IPS DF 4.7 (cell line): ENCODE data around the gene SLC7A4.
"Not testable (repeated sequence)": the region's sequence is repeated elsewhere in the genome, so short reads cannot be mapped to it uniquely, and the experiment has no call there.

ENCODE experiments used
- DNase-seq: peaks from one replicate; pipeline ENCODE4 v3.0.0-alpha.2; 2013; ENCODE audit warnings: low spot score; ENCODE audit errors: extremely low read depth

SLC7A4 gene

DNA sequence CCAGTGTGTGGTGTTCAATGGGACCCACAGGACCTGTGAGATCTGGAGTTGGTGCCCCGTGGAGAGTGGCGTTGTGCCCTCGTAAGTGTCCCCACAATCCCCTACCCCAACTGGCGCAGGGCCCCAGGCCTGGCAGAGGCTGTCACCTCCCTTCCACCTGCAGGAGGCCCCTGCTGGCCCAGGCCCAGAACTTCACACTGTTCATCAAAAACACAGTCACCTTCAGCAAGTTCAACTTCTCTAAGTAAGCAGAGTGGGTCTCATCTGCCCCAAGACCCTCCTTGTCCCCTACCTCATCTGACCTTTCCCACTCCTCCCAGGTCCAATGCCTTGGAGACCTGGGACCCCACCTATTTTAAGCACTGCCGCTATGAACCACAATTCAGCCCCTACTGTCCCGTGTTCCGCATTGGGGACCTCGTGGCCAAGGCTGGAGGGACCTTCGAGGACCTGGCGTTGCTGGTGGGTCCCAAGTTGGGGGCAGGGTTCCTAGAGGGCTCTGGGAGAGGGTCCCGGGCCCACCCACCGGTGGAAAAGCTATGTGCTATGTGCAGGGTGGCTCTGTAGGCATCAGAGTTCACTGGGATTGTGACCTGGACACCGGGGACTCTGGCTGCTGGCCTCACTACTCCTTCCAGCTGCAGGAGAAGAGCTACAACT, 9.3 kb downstream of the SLC7A4 start:
- DNase-seq: no peak

DNA sequence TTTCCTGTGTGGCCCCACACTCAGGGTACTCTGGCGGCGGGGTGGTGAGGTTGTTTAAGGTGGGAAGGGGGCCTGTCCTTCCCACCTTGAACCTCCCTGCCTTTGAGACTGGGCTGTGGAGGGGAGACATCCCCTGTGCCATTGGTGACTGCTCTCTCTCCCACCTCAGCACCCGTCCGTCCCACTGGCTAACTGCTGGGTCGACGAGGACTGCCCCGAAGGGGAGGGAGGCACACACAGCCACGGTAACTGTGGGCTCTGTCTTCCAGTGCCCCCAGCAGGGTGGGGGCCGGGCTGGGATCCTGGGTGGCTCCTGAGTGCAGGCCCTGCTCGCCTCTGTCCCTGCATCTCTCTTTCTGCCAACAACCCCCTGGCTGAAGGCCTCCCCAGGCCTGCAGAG, 9.9 kb downstream of the SLC7A4 start:
- no peak for DNase-seq

DNA sequence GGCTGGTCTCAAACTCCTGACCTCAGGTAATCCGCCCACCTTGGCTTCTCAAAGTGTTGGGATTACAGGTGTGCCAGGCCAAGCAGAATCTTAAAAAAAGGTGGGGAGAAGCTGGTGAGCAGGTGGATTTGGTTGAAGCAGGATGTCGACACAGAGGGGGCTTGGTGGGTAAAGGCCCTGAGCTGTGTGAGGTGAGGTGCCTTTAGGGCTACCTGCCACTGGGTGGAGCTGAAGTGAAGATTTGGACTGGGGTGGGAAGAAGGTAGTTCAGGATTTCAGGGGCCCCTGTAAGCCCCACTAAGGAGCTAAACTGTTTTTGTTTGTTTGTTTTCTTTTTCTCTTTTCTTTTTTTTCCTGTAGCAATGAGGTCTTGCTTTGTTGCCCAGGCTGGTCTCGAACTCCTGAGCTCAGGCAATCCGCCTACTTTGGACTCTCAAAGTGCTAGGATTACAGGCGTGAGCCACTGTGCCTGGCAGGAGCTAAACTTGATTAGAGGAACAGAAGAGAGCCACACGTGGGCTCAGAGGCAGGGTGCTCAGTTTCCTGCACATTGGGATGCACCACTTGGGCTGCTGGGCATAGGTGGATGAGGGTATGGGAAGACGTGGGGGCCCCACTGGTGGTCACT, 11.4 kb downstream of the SLC7A4 start:
- DNase-seq: no peak

DNA sequence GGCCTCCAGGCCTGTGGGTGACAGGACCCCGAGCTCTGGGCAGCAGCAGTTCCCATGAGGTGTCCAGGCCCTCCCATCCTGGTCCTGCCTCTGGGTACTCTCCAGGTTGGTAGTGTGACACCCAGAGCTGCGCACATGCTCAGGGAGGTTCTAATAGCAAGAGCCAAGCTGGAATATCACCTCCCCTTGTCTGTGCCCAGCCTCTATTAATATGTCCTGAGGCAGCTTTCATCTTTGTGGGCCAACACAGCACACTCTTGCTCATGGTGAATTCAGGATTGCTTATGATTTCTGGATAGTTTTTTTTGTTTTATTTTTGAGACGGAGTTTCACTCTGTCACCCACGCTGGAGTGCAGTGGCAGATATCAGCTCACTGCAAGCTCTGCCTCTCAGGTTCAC, 14.0 kb downstream of the SLC7A4 start:
- DNase-seq: no peak

DNA sequence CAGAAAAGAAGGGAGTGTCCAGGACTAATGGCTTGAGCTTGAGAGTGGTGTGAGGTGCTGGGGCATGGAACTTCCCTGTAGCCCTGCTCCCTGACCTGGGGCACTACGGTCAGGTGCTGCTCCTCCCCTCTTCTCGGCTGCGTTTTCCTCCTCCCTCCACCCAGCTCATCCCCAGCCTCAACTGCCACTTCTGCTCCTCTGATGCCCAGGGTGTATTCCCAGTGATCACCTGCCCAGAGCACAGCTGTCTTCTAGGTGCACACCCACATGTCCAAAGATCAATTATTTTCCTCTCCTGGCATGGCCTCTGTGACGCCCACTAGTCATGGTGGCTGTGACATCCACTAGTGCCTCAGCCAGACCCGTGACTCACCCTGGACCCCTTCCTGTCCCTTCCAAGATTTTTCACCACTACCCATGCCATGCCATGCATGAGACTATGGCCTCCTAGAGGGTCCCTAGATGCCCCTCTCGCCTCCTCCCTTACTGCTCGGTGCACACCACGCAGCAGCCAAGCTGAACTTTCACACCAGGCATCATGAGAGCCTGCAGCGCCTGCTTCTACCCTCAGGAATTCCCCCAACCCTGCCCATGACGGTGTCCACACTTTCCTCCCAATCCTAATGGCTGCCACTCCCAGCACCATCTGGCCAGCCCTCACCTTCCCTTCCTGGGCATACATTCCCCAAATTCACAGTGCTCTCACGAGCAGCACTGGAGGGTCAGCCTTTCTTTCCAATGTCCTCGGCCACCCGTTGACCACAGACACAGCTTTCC, 15.5 kb downstream of the SLC7A4 start:
- DNase-seq: no peak

DNA sequence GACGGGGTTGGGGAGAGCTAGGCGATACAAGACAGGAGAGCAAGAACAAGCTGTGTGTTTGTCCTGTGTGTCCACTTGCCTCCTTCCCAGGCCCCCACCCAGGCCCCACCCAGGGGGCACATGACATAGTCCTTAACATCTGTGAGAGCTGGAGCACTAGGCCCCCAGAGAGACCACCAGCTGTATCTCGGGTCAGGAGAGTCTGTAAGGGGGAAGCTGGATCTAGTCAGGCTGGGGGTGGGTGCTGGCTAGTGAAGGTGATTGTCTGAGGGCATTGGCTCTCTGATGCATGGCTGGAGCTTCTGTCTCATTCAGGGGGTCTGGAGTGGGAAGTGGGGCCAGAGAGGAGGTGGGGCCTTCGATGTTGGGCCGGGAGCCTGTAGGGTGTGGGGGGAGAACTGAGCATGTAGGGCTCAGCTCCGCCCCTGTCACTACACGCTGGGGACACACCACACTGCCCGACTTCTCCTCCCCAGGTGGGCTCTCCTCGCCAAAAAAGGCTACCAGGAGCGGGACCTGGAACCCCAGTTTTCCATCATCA, 16.8 kb downstream of the SLC7A4 start:
- no peak for DNase-seq

DNA sequence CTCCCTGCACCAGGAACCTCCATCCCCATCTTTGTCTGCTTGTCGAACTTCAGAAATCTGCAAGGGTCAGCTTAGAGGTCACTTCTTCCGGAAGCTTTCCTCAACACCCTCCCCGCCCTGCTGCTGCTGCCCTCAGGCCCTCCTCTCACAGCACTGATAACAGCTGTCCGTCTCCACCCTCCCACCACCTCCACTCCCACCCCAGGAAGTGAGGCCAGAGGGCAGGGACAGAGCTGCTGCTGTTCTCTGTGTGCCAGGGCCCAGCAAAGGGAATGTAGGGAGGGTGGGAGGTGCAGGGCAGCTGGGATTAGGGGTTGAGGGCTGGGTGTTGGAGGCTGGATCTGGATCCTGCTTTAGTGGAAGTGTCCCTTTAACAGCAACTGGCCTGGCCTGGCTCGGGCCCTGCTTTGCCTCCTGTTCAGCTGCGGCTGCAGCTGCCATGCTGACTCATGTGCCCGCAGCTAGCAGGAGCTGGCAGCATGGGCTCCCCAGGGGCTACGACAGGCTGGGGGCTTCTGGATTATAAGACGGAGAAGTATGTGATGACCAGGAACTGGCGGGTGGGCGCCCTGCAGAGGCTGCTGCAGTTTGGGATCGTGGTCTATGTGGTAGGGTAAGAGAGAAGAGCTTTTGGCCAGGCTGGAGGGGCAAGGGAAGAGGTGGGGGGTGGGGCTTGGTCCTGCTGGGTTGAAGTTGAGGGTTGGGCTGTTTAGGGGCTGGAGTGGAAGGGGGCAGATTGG, 17.5 kb downstream of the SLC7A4 start, which contains the start of gene P2RX6:
P2RX6 (plus strand) TSS at position 440 of the 740 bp plus-strand sequence; CDS start at position 450, 10 bp downstream.
- no peak for DNase-seq

DNA sequence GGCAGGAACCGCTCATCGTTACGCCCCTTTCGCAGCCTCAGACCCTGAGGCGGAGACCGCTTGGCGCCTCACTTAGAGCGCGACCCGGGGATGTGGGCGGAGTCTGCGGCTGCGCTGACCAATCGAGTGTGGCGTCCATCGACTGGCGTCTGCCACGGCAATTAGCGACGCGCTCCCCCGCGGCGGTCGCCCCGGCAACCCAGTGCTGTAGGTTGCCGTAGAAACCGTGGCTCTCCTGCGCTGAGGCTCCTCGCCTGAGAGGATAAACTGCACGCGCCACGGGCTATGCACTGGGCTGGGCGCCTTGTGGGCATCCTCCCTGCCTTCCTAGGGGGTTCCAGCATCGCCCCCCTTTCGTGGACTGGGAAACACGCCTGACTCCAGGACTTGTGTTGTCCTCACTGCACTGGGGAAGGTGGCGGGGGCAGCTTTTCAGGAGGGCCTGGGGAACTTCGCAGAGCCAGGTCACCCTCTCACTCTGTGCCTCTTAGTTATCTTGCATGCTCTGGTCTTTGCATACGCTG, 18.1 kb downstream of the SLC7A4 start:
- no peak for DNase-seq

DNA sequence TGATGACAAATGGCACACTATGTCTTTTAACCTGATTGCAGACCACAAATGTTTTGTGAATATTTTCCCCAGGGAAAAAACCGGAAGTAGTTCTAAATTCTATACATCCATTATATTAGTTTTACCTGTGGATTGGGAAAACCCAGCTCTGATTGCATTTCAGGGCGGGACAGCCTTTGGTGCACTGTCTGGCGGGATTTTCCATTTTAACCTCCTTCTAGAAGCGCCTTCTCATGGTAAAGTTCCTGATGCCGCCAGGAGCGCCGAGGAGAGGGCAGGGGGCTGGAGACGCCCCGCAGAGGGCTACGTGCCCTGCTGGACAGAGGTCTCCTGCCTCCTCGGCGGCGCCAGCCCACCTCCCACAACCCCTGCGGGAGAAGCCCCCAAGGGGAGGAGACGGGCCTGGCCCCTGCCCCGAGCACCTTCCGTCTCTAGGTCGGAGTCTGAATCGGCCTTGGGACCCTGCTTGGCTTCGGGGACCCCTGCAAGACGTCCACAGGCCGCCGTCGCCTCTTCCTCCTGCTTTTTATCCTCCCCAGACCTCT, 18.6 kb downstream of the SLC7A4 start:
- DNase-seq: no peak

DNA sequence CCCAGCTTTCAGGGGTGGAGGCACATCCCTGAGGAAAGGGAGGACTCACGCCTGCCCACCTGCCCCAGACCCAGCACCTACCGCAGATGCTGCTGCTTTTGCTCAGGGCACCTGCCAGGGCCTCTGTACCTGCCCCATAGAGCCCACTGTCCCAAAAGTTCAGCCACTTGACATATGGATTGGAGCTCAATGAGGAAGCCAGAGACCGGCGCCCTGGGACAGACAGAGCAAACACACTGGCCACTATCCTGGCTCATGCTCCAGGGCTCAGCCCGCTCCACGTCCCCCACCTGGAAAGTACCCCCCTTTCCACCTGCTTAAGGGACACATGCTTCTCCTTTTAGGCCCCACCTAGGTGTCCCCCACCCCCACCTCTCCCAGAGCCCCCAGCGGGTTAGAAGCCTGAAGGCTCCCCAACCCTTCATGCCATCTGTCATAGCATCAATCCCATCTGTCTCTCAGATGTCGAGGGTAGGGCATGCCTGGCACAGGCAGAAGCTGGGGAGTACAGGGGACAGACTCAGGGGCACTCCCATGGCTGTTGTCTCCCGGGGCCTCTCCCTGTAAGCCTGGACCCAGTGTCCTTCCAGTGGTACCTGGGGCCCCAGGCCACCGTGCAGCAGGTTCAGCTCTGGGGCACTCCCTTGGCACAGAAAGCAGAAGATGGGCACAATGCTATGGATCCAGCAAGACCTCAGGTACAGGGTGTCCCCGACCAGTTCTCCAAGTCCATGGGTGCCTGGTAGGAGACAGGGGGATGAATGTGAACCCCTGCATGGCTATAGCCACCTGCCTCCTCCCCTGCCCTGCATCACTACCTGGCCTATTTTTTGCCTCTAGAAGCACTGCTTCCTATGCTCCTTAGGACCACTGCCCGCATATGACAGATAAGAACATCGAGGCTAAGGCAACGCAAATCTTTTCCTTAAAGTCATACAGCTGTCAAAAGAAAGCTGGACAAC, 19.6 kb downstream of the SLC7A4 start:
- no peak for DNase-seq

DNA sequence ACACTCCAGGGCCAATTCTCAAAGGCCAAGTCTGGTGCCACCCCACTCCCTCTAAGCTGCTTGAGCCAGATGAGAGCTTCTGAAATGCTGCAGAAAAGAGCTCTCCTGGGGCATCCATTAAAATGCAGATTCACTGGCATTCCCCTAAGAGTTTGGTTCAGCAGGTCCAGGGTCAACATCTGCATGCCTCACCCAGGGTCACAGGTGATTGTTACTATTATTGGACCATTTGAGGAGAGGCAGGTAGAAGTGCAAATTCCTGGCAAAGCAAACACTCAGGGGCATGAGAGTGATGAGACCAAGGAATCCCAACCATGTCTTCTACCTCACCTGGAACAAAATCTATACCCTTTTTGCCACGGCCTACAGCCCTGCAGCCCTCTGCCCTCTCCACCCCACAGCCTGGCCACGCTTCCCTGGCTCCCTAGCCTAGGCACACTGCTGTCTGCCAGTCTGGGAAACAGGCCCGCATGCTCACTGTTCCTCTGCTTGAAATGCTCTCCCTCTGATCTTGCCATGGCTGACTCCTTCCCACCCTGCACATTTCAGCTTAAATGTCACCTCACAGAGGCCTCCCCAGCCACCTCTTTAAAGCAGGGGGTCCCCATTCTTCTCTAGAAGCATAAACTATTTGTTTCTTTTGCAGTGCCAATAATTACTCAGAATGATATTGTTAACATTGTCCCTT, 21.8 kb downstream of the SLC7A4 start:
- no peak for DNase-seq

DNA sequence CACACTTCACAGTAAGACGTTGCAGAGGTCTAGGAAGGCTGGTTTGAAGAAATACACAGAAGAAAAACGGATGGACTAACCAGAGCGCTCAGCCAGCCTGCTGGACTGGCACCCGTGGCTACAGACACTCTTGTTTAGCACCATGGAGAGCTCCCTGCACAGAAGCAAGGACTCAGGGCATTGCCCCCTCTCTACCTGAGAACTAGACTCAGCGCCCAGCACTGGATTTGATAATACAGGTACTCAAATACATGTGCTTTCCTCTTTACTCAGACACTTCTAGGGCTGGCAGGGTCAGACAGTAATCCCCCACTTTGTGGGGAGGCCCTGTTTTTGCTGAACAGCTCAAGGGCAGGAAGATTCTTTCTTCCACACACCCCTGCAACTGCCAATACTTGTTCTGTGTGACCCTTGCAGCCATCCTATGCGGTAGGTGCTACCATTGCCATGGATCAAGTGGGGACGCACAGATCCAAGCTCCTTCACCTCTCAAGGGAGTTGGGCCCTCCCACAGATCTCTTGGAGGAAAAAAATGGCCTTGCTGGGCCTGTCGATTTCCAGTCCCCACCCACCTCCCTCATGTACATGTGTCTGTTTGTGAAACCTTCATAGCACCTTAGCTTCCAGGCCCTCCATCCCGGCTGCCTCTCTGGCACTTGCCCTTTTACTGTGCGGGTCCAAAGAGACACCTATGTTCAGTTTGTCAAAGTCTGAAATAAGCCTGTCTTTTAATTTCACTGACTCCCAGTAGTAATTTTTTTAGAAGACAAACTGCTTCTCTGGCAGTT, 22.5 kb downstream of the SLC7A4 start:
- no peak for DNase-seq

DNA sequence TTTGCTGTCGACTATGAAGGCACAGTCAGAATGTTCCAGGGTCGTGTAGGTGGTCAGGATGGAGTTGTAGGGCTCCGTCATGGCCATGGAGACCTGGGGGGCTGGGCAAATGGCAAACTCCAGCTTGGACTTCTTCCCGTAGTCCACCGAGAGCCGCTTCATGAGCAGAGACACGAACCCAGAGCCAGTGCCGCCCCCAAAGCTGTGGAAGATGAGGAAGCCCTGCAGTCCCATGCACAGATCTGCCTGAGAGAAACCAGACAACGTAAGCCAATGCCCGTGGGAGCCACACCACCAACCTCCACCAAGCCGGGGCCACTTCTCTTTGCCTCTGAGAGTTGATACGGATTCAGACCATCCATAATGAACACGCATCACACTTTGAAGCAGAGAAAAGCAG, 23.2 kb downstream of the SLC7A4 start:
- DNase-seq: not testable (repeated sequence)

DNA sequence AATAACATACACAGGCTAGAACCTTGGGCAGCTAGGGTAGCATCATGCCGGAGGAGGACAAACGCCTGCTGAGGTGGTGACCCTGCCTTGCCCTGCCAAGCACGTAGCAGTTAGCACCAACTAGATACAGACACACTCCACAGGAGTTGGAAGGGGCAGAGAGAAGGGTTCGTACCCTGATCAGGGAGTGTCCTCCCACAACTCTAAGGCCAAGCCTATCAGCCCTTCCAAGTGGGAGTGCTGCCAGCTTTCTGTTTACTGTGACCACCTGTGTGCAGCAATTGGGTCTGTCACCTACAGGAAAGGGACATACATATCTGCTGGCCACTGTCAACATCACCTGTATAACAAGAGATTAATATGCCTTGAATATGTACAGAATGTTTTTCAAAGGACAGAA, 28.6 kb downstream of the SLC7A4 start:
- no peak for DNase-seq

DNA sequence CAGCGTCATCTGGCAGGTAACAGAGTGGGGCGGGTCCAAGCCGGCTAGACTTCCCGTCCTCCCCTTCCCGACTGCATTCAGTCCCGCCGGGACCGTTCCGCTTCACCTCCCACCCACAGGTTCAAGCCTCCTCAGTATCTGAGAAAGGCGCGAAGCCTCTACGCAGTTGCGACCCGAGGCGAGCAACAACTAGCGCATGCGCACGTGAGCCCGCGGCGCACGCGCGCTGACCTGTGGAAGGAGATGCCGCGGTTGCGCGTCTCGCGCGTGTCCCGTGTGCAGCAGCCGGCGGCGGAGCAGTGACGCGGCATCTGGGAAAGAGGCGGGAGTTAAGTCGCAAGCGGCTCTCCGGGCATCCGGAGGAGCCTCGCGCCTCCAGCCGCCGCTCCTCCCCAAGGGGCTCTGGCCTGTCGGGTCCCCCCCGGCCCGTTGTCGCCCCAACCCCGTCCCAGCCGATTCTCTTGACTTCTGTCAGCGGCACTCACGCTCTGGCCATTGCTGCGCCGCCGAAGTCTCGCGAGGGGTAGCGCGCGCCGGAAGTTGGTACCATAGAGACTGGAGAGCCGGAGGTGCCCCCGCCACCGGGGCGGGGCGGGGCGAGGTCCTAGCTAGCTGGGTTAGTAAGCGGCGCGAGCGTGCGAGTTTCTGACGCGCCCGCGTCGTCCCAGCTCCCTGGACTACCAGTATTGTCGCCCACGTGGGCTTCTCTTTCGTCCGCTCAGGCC, 30.6 kb downstream of the SLC7A4 start, which contains the start of gene THAP7:
THAP7 (minus strand) TSS at position 518 of the 725 bp plus-strand sequence; CDS start at position 311, 207 bp downstream.
- DNase-seq: no peak

DNA sequence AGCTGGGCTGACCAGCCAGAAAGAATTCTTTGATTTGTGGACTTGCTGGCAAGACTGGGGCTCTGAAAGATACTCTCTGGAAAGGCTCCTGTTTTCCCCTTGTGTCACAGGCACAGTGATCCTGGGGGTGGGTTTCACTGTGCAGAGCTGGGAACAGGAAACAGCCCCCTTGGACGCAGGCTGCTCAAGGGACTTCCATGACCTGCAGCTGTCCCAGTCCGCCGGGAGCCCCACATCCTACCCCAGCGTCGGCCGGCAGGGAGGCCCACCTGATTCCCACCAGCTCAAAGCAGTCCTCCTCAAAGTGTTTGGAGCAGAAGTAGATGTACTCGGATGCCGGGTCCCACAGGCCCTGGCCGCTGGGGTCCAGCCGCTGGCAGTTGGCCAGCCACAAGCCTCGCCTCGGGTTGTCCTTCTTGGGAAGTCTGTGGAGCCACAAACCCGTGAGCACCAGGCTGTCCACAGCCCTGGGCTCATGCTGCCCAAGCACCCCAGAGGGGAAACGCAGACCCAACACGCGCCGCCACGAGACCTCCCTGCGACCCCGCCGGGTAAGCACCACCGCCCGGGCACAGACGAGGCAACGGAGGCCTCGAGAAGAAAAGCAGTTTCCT, 31.3 kb downstream of the SLC7A4 start:
- DNase-seq: no peak
